Activated naive CD4-positive, alpha-beta T cell treated with anti-CD3 and anti-CD28 coated beads, Interleukin-2, amount 50 U/mL, for 72 hours (primary cell): ENCODE data around the gene SOCS7. TPM values are rescaled to one million over a fixed set of nuclear protein-coding genes. Genes with fewer than 3 reads are reported as not detected.
"Not testable (repeated sequence)": the region's sequence is repeated elsewhere in the genome, so short reads cannot be mapped to it uniquely, and the experiment has no call there.

Experiments used
- ATAC-seq, 2 donors: fragments of 150-1000 bp; cut with Tn5 transposase; 2 replicates each; pipeline ENCODE4 v1.10.0; 2021; ENCODE audit warnings: mild to moderate bottlenecking in 2 of 2, moderate library complexity in 2 of 2
- DNase-seq, 2 donors: peaks; one replicate each; pipeline ENCODE4 v3.0.0; 2021 to 2022; ENCODE audit warnings: low spot score in 2 of 2
- H3K27ac Mint-ChIP-seq, 2 donors: one replicate each; pipeline ENCODE4 v1.8.0; 2022; ENCODE audit warnings: mild to moderate bottlenecking in 2 of 2, mixed read lengths in 2 of 2
- H3K36me3 Mint-ChIP-seq, 2 donors: one replicate each; pipeline ENCODE4 v1.8.0; 2022; ENCODE audit warnings: mixed read lengths in 2 of 2
- H3K9me3 Mint-ChIP-seq, 2 donors: one replicate each; pipeline ENCODE4 v1.8.0; 2022; ENCODE audit warnings: mixed read lengths in 2 of 2
- total RNA-seq, 2 donors: library from RNA; stranded (reverse); gene quantifications; one replicate each; pipeline ENCODE4 v1.2.3, GENCODE V29; 2022

Gene SOCS7
- total RNA-seq, 2 donors from 2014 or later: 20.8 to 24.1 TPM

- H3K27ac Mint-ChIP-seq: no peak overlapping the region
- ATAC-seq (no peak), DNase-seq (no peak)
- H3K36me3 Mint-ChIP-seq: no peaks in the 10 kb centered on the region
- H3K9me3 Mint-ChIP-seq: no peaks in the 10 kb centered on the region
Observed at GRCh38 chr17:38425031-38425430, 73.4 kb downstream of the SOCS7 start.

- no peak for DNase-seq
- H3K36me3 Mint-ChIP-seq: no peaks in the 10 kb centered on the region
- no peak for ATAC-seq
- peak overlapping the region in 1 of 2 donors; percentile 22 for H3K27ac Mint-ChIP-seq
- no peaks in the 10 kb centered on the region for H3K9me3 Mint-ChIP-seq
Observed at GRCh38 chr17:38425744-38426143, 74.1 kb downstream of the SOCS7 start.

GRCh38 chr17:38426441-38426840, 74.8 kb downstream of the SOCS7 start:
- Mint-ChIP-seq H3K36me3 (no peaks in the 10 kb centered on the region), H3K9me3 (no peaks in the 10 kb centered on the region), H3K27ac (no peak overlapping the region)
- ATAC-seq (no peak), DNase-seq (no peak)

GRCh38 chr17:38427160-38427949, 75.7 kb downstream of the SOCS7 start:
- H3K9me3 Mint-ChIP-seq: no peaks in the 10 kb centered on the region
- H3K36me3 Mint-ChIP-seq: no peaks in the 10 kb centered on the region
- ATAC-seq: no peak

GRCh38 chr17:38428112-38428642, 76.5 kb downstream of the SOCS7 start, which contains the start of gene ARHGAP23:
ARHGAP23 (plus strand) TSS chr17:38428464; CDS start chr17:38428486, 22 bp downstream.
- Mint-ChIP-seq H3K27ac (peak within 1 kb of the TSS; percentile 1 to 21), H3K36me3 (no peaks in the 10 kb centered on the region), H3K9me3 (no peaks in the 10 kb centered on the region)
- DNase-seq (no peak), ATAC-seq (peak; percentile 42 to 60)

More at GRCh38 chr17:38427160-38427949, 75.7 kb downstream of the SOCS7 start:
- DNase-seq: no peak
- H3K27ac Mint-ChIP-seq: peak overlapping the region in 1 of 2 donors; percentile 1

- H3K36me3 Mint-ChIP-seq: no peaks in the 10 kb centered on the region
- no peak overlapping the region for H3K27ac Mint-ChIP-seq
- DNase-seq: no peak
- no peaks in the 10 kb centered on the region for H3K9me3 Mint-ChIP-seq
- ATAC-seq: peak; percentile 24 to 76
Observed at GRCh38 chr17:38428643-38429371, 77.2 kb downstream of the SOCS7 start.

- ATAC-seq (no peak), DNase-seq (no peak)
- H3K9me3 Mint-ChIP-seq: no peaks in the 10 kb centered on the region
- H3K36me3 Mint-ChIP-seq: no peaks in the 10 kb centered on the region
- peak overlapping the region in 1 of 2 donors; percentile 21 for H3K27ac Mint-ChIP-seq
Observed at GRCh38 chr17:38429476-38430100, 77.9 kb downstream of the SOCS7 start.

GRCh38 chr17:38430316-38430715, 78.7 kb downstream of the SOCS7 start:
- Mint-ChIP-seq H3K9me3 (no peaks in the 10 kb centered on the region), H3K27ac (no peak overlapping the region), H3K36me3 (no peaks in the 10 kb centered on the region)
- no peak for DNase-seq
- no peak for ATAC-seq

GRCh38 chr17:38430822-38431221, 79.2 kb downstream of the SOCS7 start:
- ATAC-seq (no peak), DNase-seq (no peak)
- Mint-ChIP-seq H3K9me3 (no peaks in the 10 kb centered on the region), H3K27ac (no peak overlapping the region), H3K36me3 (no peaks in the 10 kb centered on the region)

GRCh38 chr17:38431346-38432145, 79.9 kb downstream of the SOCS7 start:
- Mint-ChIP-seq H3K27ac (no peak overlapping the region), H3K9me3 (no peaks in the 10 kb centered on the region), H3K36me3 (no peaks in the 10 kb centered on the region)
- ATAC-seq (no peak), DNase-seq (no peak)

GRCh38 chr17:38434178-38434665, 82.6 kb downstream of the SOCS7 start:
- Mint-ChIP-seq H3K27ac (no peak overlapping the region), H3K36me3 (no peaks in the 10 kb centered on the region), H3K9me3 (no peaks in the 10 kb centered on the region)
- DNase-seq (no peak), ATAC-seq (no peak)

- Mint-ChIP-seq H3K9me3 (no peaks in the 10 kb centered on the region), H3K27ac (no peak overlapping the region), H3K36me3 (no peaks in the 10 kb centered on the region)
- DNase-seq: no peak
- ATAC-seq: no peak
Observed at GRCh38 chr17:38435795-38436194, 84.2 kb downstream of the SOCS7 start.

GRCh38 chr17:38436386-38436785, 84.7 kb downstream of the SOCS7 start:
- H3K9me3 Mint-ChIP-seq: no peaks in the 10 kb centered on the region
- H3K27ac Mint-ChIP-seq: no peak overlapping the region
- DNase-seq: no peak
- ATAC-seq: no peak
- H3K36me3 Mint-ChIP-seq: no peaks in the 10 kb centered on the region

GRCh38 chr17:38437313-38437712, 85.7 kb downstream of the SOCS7 start:
- ATAC-seq, H3K36me3 Mint-ChIP-seq, DNase-seq, H3K9me3 Mint-ChIP-seq, H3K27ac Mint-ChIP-seq: not testable (repeated sequence)

GRCh38 chr17:38439436-38439835, 87.8 kb downstream of the SOCS7 start:
- Mint-ChIP-seq H3K9me3 (no peaks in the 10 kb centered on the region), H3K27ac (no peak overlapping the region), H3K36me3 (no peaks in the 10 kb centered on the region)
- ATAC-seq (no peak), DNase-seq (no peak)
